AG20443 (cell line): Measurements from ENCODE around the gene UQCRHL.

Experiments used
- DNase-seq: peaks from one replicate; pipeline ENCODE4 v3.0.0; 2012; ENCODE audit warnings: low spot score, mixed read lengths

The UQCRHL gene

DNA sequence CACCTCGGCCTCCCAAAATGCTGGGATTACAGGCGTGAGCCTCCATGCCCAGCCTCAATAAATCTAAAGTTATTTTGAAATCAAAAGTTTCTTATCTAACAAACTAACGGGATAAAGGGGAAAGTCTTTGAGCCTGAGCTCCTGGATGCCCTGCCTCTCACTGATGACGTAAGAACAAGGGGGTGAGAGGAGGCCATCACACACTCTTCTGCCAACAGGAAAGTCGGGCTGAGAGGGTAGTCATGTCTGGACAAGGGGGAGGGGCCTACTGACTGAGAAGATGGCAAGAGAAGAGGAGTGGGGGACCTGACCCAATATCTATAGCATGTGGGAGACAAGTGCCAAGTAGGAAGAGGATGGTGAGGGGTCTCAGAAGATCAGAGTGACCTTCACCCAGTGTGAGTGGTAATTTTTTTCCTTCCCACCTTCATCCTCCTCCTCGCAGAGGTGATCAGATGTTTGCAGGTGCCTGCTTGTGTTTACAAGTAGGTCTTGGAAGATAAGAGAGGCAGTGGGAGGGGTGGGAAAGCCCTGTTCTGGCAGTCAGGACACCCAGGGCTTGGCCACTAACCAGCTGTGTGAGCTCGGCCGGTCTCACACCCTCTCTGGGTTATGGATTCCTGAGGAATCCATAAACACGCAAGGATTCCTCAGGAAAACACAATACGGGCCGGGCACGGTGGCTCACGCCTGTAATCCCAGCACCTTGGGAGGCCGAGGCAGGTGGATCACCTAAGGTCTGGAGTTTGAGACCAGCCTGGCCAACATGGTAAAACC, 9.6 kb downstream of the UQCRHL start:
- no peak for DNase-seq

DNA sequence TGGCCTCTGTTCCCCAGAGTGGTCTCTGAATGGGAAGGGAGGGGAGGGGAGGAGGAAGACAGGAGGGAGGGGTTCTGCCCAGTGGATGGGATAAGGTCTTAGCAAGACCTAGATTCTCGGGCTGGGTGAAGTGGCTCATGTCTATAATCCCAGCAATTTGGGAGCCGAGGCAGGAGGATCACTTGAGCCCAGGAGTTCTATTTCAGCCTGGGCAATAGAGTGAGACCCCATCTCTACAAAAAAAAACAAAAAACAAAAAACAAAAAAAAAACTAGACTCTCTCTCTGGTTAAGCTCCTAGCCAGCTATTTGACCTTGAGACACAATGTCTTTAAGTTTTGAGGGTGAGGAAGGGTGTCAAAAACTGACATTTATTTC, 11.4 kb downstream of the UQCRHL start:
- no peak for DNase-seq

DNA sequence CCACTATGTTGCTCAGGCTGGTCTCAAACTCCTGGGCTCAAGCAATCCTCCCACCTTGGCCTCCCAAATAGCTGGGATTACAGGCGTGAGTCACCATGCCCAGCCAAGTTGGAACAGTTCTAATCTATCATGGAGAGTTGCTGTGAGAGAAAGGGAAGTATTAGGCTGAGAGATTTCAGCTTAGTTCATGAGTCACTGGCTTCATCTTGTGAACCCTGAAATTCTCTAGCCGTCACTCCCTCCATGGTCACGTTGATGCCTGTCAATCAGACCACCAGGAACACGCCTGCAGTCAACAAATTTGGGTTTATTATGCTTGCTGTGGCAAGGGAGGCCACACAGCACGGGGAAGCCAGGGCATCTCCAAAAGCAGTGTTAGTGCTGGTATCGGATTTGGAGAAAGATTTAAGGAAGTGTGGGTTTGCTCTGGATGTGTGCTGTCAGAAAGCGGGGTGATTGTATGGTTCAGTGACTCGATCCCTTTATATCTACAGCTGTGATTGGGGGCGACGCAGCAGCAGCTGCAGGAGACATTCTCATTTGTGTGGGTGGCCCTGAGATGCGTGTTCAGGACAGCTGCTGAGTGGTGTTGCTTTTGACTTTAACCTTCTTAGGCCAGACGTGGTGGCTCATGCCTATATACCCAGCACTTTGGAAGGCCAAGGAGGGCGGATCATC, 18.7 kb downstream of the UQCRHL start:
- DNase-seq: no peak

DNA sequence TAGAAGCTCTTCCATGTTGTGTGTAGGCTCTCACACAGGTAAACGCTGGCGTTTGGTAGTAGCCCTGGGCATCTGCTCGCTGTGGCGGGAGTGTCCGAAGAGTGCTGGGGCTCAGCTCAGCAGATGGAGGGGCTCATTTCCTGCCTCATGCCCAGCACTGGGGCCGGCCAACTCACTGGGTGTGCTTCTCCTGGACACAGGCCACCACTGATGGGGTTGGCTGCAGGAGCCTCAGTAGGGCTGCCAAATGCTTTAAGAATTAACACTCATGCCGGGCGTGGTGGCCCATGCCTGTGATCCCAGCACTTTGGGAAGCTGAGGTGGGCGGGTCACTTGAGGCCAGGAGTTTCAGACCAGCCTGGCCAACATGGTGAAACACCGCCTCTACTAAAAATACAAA, 20.9 kb downstream of the UQCRHL start:
- peak; percentile 84 for DNase-seq

DNA sequence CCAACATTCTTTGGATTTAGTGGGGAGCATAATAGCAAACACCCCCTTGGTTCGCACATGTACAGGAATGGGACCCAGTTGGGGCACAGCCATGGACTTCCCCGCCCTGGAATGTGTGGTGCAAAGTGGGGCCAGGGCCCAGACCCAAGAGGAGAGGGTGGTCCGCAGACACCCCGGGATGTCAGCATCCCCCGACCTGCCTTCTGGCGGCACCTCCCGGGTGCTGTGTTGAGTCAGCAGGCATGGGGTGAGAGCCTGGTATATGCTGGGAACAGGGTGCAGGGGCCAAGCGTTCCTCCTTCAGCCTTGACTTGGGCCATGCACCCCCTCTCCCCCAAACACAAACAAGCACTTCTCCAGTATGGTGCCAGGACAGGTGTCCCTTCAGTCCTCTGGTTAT, 21.8 kb downstream of the UQCRHL start:
- no peak for DNase-seq

DNA sequence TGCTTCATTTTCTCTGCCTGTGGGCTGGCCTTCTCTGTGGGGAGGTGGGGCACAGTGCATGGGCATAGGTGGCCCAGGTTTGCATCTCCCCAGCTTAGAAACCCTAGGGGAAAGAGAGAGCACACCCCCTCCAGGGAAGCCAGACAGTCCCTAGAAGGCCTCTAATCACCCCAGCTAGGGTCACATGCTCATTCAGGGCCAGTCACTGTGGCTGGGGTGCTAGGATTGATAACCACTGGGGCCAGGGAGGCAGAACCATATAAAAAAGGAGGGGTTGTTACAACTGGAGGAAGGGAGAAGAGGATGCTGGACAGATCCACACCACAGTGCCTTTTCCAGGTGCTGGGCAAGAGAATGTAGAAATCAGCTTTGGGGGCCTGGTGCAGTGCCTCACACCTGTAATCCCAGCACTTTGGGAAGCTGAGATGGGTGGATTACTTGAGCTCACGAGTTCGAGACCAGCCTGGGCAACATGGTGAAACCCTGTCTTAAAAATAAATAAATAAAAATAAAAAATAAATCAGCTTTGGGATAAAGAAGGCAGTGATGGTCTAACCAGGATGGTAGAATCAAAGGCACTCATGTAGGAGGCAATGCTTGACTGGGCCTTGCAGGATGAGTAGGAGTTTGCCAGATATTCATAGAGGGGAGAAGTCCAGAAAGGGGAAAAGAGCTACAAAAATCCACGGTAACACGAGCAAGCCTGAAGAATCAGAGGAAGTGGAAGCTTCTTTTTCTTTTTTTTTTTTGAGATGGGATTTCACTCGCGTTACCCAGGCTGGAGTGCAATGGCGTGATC, 29.3 kb downstream of the UQCRHL start:
- DNase-seq: no peak

DNA sequence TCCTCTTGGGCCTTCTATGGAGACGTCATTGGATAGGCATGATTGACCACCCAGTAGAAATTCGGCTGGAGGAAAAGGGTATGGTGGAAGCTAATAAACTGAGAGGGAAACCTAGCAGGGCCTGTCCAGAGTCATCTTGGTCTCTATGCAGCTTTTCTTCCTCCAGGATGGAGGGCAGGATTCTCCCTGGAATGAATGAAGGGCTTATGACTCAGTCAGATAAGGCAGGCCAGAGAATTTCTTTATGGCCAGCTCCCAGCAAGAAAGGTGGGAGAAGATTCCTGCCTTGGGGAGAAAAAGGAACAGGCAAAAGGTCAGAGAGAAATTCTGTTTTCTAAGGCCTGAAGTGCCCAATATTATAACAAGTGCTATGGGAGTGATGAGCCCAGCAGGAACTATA, 31.7 kb downstream of the UQCRHL start:
- DNase-seq: no peak

DNA sequence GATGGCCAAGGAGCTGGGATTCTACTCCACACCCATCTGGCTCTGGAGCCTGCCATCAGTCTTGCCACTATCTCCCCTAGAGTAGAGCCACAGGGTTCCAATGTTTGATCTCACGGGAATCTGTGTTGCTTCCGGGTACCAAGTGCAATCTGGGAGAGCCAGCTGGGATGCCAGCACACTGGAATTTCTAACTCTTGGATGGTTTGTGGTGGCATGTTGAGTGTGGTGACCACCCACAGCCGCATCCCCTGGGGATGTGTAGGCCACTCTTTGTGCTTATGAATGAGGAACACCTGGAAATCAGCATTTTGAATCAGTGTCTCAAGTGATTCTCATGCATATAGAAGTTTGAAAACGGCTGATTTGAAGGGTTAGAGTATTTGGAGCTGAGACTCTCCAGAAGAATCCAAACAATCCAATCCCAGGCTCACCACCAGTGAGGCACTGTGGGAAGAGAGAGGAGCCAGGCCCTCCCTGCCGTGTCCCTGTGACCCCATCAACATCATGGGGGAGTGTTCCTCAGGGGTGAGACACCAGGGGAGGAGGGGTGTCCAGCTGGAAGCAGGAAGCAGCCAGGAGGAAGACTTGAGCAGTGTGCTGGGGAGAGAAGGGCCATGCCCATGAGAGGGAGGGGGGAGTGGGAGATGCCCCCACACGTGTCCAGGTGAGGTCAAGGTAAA, 35.5 kb downstream of the UQCRHL start:
- DNase-seq: no peak

DNA sequence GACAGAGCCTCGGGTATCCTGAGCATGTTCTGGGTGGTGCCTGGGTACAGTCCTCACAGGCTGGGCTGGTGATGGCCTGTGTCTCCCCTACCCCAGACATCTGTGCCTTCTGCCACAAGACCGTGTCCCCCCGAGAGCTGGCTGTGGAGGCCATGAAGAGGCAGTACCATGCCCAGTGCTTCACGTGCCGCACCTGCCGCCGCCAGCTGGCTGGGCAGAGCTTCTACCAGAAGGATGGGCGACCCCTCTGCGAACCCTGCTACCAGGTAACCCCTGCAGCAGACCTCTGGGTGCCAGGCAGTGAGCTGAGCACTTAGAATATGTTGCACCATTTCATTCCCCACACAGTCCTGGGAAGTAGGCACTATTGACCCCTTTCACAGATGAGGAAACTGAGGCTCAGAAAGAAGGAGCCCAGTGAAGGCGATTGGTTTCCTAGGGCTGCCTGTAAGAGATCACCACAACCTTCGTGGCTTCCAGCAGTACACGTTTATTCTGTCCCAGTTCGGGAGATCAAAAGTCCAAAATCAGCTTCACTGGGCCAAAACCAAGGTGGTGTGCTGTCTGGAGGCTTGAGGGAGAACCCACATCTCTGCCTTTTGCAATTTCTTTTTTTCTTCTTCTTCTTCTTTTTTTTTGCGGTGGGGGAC, 37.0 kb downstream of the UQCRHL start:
- no peak for DNase-seq

DNA sequence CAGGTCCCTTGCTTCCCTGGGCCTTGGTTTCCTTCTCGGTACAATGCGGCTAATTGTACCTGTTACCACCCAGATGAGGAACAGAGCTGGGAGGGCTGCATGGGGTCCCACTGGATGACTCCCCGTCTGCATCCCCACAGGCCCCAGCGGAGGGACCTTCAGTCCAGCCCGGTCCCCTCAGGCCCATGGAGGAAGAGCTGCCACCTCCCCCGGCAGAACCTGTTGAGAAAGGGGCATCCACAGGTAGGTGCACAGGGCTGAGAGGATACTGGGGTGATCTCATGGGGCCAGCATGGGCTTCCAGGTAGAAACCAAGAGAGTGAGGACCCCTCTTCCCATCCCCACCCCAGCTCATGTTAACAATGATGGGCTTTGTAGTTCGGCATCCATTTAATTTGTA, 39.1 kb downstream of the UQCRHL start:
- no peak for DNase-seq

DNA sequence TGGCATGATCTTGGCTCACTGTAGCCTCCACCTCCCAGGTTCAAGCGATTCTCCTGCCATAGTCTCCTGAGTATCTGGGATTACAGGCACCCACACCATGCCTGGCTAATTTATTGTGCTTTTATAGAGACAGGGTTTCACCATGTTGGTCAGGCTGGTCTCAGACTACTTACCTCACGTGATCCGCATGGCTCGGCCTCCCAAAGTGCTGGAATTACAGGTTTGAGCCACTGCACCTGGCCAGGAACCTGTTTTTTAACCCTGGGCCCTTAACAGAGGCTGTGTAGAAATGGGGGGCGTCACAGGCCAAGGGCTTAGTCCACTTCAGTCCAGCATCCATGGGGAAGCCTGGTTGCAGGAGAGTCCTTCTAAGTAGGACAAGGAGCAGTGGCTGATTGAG, 39.5 kb downstream of the UQCRHL start:
- no peak for DNase-seq

DNA sequence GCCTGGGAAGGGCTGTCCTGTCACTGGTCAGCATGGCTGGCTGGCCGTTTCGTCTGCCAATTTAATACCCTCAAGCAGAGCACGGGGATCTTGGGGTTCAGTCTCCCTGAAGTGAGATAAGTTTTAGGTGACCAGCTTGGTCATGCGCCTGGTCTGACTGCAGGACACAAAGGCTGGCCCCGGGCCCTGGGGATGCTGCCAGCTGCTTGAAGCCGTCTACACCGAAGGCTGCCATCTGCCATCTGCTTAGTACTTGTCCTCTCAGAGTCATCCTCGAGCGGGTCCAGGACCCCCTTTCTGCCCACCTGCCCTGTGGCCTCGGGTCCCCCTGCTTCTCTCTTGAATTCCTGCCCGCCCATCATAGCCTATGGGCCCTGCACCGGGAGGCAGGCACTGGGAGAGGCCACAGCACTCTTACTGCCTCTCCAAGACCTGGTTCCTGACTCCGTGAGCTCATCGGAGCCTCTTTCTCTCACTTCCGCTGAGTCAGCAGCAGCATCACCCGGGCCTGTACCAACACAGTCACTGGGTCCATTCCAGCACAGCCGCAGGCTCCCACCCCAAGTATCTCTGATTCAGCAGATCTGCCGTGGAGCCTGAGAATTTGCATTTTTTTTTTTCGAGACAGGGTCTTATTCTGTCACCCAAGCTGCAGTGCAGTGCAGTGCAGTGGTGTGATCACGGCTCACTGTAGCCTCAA, 41.8 kb downstream of the UQCRHL start:
- peak; percentile 95 for DNase-seq

DNA sequence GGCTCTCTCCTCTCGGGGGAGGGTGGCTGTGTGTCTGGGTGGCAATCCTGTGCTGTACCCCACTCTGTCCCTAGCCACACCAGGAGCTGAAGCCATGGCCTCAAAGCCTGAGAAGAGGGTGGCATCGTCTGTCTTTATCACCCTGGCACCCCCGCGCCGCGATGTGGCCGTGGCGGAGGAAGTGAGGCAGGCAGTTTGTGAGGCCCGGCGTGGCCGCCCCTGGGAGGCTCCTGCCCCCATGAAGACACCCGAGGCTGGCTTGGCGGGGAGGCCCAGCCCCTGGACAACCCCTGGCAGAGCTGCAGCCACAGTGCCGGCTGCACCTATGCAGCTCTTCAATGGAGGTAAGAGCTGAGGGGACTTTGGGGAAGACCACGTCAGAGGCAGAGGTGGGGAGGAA, 42.6 kb downstream of the UQCRHL start:
- no peak for DNase-seq

DNA sequence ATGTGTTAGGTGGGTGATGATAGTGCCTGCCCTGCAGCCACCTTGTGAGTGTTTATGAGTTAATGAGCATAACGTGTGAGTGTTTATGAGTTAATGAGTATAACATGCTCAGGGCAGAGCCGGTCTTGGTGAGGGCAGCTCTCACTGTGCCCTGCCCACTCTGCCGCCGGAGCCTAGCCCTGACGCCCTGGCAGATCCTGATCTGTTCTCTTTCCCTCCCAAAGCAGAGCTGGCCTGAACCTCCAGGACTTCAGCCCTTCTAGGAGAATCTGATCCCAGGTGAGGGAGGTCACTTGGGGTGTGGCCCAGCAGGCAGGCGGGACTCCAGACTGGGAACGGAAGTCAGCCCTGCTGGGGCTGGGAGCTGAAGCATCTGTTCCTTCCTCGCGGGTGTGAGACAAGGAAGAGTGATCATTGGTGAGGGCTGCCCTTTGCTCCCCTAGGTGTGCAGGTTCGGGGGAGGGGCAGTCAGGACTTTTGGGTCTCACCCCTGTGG, 43.1 kb downstream of the UQCRHL start:
- DNase-seq: no peak

DNA sequence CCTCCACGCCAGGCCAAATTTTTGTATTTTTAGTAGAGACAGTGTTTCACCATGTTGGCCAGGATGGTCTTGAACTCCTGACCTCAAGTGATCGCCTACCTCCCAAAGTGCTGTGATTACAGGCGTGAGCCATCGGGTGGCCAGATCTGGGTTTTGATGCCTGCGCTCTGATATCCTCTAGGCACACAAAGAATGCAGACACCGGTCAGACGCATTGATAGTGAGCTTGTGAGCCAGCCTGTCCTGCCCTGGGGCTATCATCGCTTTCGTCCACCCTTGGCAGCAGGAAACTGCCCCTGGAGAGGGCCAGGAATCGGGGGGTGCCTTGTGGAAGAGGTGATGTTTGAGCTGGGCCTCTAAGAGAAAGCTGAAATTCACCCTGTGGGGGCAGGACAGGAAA, 44.9 kb downstream of the UQCRHL start:
- no peak for DNase-seq

DNA sequence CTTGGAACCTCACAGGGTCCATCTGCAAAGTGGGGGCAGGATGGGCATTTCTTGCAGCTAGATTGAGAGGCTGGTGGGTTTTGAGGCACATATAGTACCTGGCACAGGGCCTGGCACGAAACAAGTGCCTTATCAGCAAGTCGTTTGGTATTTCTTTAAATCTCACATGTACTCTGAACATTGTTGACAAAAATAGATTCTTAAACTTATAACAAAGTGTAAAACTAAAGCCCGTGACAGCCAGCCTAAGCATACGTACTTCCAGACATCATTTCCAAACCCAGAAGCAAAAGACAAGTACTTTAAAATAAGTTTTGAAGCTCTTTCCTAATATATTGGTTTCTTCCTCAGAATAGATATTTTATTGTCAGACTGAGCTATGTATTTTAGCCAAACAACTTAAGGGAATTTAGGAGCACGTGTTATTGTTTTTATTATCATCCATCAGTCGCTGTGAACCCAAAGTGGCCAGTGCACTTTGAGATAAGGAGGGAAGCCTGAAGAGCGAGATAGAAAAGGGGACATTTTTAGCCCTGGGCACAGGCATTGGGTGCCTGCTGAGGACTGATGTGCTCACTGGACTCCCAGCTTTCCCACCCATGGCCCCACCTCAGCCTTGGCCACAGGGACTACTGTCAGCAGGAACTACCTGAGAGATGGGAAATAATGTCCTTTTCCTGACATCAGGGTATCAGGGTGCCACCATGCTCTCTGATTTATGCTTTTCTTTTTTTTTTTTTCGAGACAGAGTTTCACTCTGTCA, 45.9 kb downstream of the UQCRHL start:
- DNase-seq: no peak

DNA sequence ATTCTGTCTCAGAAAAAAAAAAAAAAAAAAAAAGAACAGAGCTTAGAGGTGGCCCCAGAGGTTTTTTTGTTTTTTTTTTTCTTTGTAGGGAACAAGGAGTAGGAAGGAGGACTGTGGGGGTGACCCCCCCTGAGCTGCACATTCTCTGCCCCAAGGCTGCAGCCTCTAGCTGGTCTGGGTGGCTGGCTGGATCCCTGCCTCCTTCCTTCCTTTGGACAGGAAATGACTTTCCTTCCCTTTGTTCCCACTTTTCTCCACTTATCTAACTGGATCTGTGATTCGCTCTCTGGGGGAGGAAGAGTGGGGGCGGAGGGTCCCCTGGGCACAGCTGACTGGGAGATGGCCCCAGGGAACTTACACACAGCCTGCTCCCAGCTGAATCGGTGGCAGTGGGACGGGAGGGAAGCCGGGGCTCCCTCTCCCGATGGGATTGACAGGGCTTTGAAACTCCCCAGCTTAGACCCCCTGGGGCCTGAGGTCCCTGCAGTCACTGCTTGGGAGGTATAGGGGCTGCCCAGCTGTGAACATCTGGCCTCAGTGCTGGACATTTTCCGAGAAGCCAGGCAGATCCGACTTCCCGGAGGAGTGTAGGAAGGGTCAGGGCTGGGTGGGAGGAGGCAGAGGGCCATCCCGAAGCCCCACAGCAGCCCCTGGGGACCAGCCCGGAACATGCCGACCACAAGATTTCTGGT, 46.8 kb downstream of the UQCRHL start:
- peak; percentile 76 for DNase-seq

DNA sequence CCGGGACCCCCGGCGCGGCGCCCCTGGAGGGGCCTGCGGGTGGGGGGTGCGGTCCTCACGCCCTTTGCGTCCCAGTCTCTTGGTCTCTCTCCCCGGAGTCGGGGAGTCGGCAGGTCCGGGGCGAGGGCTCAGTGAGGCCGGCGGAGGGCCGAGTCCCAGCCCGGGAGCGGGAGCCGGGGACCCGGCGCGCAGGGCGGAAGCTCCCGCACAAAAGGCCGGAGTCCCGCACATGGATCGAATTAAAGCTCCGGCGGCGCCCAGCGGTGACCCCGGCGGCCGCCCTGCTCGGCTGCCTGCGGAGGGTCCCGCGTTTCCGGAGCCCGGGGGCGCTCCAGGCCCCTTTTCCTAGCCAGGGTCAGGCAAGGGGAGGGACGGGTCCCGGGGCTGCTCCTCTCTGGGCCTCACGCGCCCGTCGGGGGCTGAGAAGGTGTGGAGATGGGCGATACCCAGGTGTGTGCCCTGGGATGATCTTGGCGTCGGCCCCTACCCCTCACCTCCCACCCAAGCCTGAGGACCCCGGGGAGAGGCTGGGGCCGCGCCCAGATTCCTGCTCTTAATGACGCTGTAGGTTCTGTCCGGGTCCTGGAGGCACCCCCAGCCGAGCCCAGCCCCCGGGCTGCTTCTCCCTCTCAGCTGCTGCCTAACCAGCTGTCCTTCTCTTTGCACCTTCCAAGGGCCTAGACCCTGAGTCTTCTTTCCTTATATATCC, 48.3 kb downstream of the UQCRHL start:
- peak; percentile 84 for DNase-seq

DNA sequence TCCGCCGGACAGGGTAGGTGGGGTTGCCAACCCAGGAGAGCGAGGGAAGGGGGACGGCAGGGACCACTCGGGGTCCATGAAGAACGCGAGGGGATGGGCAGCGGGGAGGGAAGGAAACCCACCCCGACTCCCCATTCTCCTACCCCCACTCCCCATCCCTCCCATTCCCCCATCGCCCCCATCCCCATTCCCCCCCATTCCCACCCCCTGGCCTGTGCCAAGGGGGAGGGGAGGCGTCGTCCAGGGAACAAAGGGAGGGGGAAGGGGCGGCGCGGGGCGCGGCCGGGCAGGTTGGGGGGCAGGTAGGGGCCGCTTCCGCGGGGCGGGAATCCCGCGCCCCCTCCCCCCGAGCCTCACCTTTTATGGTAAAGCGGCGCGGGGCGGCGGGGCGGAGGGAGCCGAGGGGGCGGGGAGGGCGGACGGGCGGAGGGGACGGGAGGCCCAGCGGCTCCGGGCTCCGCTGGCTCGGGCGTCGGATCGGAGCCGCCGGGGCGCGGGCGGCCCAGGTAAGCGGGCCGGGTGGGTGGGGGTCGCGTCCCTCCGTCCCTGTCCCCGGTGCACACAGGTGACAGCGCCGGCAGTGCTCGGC, 49.0 kb downstream of the UQCRHL start, which contains the start of gene FBLIM1:
Gene FBLIM1, plus strand, starts transcription at position 453 of the 589 bp plus-strand sequence. CDS start 6,189 bp downstream, outside the sequence.
- peak; percentile 67 for DNase-seq
